HL-60 (cell line): ENCODE measurements around the gene FANCC.

Experiments
- DNase-seq, 2 experiments: peaks; one replicate each; pipeline ENCODE4 v3.0.0-alpha.2; 2010 to 2020; ENCODE audit warnings: low read depth in 1 of 2, low spot score in 1 of 2
- H3K27ac ChIP-seq: fragments of 250-450 bp; sonication (Bioruptor Pico); replicated peaks from 2 replicates; pipeline ENCODE4 v1.5.1; 2020; ENCODE audit warnings: mild to moderate bottlenecking, moderate library complexity
- H3K27me3 ChIP-seq: fragments of 250-450 bp; sonication (Bioruptor Pico); 2 replicates; pipeline ENCODE4 v1.5.1; 2021; ENCODE audit warnings: mild to moderate bottlenecking, moderate library complexity; ENCODE audit not compliant: insufficient read depth, poor library complexity, severe bottlenecking
- H3K4me3 ChIP-seq: replicated peaks from 2 replicates; pipeline ENCODE4 v1.5.1; 2011; ENCODE audit warnings: mild to moderate bottlenecking, control low read depth, low read length; ENCODE audit not compliant: insufficient read depth
- GABPA ChIP-seq: IDR thresholded peaks from 2 replicates; pipeline ENCODE4 v1.6.1; 2012; ENCODE audit warnings: low read depth
- POLR2AphosphoS5 ChIP-seq: IDR thresholded peaks from 2 replicates; pipeline ENCODE4 v1.6.1; 2012; ENCODE audit warnings: low read depth
- SPI1 ChIP-seq: IDR thresholded peaks from 2 replicates; pipeline ENCODE4 v1.6.1; 2012; ENCODE audit warnings: low read depth, mild to moderate bottlenecking, borderline replicate concordance
- TF ChIP-seq, protein P1 (sequence below): IDR thresholded peaks from one replicate; pipeline ENCODE4 v1.5.1; 2011; ENCODE audit warnings: low read length, control low read depth, inconsistent platforms; ENCODE audit not compliant: insufficient read depth
- TF ChIP-seq, protein P2 (sequence below): IDR thresholded peaks from 2 replicates; pipeline ENCODE4 v1.6.1; 2012; ENCODE audit warnings: low read depth; ENCODE audit not compliant: insufficient replicate concordance

The FANCC gene

DNA sequence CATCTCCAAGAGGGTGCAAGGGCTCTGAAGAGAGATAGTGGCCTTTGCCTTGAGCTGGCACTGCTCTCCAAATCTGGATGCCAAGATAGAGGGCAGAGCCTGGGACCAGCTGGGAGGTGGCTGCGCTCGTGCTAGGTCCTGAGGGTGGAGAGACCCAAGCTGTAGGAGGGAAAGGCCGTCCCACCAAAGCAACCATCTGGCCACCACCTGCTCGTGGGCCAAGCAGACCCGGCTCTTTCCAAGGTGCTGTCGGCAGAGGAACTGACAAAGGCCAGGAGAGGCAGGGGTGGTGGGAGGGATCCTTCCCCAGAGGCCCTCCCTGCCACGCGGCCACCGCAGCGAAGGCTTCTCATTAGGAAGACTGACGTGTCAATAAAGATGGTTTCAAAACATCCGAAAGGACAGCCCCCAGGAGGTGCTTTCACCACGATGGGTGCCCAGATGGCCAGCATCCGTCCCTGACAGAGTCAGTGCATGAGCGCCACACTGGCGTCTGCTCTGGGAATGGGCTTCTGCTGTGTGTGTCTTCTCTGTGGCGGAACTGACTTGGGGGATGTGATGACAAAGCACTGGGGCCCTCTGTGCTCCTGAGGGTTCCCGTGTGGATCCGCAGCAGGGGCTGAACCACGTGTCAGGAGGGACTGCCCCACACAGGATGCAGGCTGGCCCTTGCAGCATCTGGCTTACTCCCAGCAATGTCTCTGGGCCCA, 213.5 kb downstream of the FANCC start:
- TF ChIP-seq, protein P1, sequence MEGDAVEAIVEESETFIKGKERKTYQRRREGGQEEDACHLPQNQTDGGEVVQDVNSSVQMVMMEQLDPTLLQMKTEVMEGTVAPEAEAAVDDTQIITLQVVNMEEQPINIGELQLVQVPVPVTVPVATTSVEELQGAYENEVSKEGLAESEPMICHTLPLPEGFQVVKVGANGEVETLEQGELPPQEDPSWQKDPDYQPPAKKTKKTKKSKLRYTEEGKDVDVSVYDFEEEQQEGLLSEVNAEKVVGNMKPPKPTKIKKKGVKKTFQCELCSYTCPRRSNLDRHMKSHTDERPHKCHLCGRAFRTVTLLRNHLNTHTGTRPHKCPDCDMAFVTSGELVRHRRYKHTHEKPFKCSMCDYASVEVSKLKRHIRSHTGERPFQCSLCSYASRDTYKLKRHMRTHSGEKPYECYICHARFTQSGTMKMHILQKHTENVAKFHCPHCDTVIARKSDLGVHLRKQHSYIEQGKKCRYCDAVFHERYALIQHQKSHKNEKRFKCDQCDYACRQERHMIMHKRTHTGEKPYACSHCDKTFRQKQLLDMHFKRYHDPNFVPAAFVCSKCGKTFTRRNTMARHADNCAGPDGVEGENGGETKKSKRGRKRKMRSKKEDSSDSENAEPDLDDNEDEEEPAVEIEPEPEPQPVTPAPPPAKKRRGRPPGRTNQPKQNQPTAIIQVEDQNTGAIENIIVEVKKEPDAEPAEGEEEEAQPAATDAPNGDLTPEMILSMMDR = no peak
- TF ChIP-seq, protein P2, sequence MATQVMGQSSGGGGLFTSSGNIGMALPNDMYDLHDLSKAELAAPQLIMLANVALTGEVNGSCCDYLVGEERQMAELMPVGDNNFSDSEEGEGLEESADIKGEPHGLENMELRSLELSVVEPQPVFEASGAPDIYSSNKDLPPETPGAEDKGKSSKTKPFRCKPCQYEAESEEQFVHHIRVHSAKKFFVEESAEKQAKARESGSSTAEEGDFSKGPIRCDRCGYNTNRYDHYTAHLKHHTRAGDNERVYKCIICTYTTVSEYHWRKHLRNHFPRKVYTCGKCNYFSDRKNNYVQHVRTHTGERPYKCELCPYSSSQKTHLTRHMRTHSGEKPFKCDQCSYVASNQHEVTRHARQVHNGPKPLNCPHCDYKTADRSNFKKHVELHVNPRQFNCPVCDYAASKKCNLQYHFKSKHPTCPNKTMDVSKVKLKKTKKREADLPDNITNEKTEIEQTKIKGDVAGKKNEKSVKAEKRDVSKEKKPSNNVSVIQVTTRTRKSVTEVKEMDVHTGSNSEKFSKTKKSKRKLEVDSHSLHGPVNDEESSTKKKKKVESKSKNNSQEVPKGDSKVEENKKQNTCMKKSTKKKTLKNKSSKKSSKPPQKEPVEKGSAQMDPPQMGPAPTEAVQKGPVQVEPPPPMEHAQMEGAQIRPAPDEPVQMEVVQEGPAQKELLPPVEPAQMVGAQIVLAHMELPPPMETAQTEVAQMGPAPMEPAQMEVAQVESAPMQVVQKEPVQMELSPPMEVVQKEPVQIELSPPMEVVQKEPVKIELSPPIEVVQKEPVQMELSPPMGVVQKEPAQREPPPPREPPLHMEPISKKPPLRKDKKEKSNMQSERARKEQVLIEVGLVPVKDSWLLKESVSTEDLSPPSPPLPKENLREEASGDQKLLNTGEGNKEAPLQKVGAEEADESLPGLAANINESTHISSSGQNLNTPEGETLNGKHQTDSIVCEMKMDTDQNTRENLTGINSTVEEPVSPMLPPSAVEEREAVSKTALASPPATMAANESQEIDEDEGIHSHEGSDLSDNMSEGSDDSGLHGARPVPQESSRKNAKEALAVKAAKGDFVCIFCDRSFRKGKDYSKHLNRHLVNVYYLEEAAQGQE = no peak
- TF ChIP-seq POLR2AphosphoS5 (no peak), GABPA (no peak), SPI1 (no peak)
- no peak for DNase-seq
- H3K4me3 ChIP-seq = no peak overlapping the region
- no peak overlapping the region for H3K27ac ChIP-seq
- H3K27me3 ChIP-seq = no peaks in the 10 kb centered on the region

GRCh38 chr9:95103281-95103771, 214.2 kb downstream of the FANCC start:
- no peaks in the 10 kb centered on the region for H3K27me3 ChIP-seq
- DNase-seq = no peak
- no peak overlapping the region for H3K27ac ChIP-seq
- TF ChIP-seq GABPA (no peak), SPI1 (no peak), POLR2AphosphoS5 (no peak)
- TF ChIP-seq, protein P2 = no peak
- TF ChIP-seq, protein P1 = no peak
- H3K4me3 ChIP-seq = no peak overlapping the region

DNA sequence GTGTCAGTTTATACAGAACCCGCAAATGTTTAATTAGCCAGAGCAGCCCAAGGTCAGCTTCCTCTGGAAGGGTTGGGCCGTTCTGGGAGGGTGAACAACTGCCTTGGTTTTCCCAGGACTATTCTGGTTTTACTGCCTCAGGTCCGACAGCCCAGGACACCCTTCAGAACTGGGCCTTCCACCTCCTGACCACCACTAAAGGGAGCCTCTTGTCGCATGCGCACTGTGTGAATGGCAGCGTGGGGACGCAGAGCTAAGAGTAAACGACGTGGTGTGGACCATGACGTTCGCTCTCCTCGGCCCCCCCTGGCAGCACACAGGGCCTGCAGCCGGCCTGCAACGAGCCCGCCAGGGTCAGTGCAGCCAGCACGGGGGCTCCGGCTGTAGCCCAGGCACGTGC, 214.9 kb downstream of the FANCC start:
- no peak overlapping the region for H3K27ac ChIP-seq
- H3K27me3 ChIP-seq = no peaks in the 10 kb centered on the region
- H3K4me3 ChIP-seq = no peak overlapping the region
- TF ChIP-seq, protein P2 = no peak
- TF ChIP-seq GABPA (no peak), SPI1 (no peak), POLR2AphosphoS5 (no peak)
- TF ChIP-seq, protein P1 = no peak
- no peak for DNase-seq
